ENCODE data around the gene ARL6IP6. TPM values are rescaled to one million over a fixed set of nuclear protein-coding genes. Genes with fewer than 3 reads are reported as not detected.

The ARL6IP6 gene
- total and polyA plus RNA-seq, 2 experiments from 2014 or later = 49.1 to 65.4 TPM

DNA sequence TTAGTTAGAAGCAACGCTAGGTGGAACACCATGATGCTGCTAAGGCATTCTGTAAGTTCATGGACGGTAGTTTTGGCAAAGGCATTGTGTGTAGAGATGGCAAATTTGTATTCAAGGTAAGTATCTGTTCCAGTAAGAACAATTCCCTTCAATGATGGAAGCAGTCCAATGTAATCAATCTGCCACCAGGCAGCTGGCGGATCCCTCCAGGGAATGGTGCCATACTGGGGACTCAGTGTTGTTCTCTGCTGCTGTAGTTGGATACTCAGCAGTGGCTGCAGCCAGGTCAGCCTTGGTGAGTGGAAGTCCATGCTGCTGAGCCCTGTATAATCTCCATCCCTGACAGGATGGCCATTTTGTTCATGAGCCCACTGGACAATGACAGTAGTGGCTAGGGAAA is 62.8 kb downstream of the ARL6IP6 start:
- ATAC-seq = no peak
- no peaks in the 10 kb centered on the region; the same call in 1 of the 2 replicates for H3K36me3 ChIP-seq (ENCODE audit: insufficient read depth)
- Mint-ChIP-seq H3K4me3 (no peak overlapping the region), H3K27ac (no peak overlapping the region), H3K27me3 (ENCODE audit: insufficient read depth, low read depth, poor library complexity) (no peaks in the 10 kb centered on the region), H3K36me3 (ENCODE audit: low read depth) (peaks cover 3% of the 10 kb centered on the region; the same call in 1 of the 3 replicates), H3K9me3 (peaks cover 14% of the 10 kb centered on the region), H3K4me1 (no peaks in the 10 kb centered on the region)
- DNase-seq (ENCODE audit: low spot score) = no peak
- no peak overlapping the region for H3K4me2 ChIP-seq
- no peaks in the 10 kb centered on the region for H3K4me1 ChIP-seq (ENCODE audit: insufficient read depth)
- no peaks in the 10 kb centered on the region for H4K20me1 ChIP-seq (replicated peaks; ENCODE audit: insufficient read depth)
- no peak overlapping the region for H2AFZ ChIP-seq
- no peaks in the 10 kb centered on the region for H3K9me2 ChIP-seq (ENCODE audit: insufficient read depth)
- no peak overlapping the region for H3K27ac ChIP-seq (ENCODE audit: low read depth)
- TF ChIP-seq, protein P1, sequence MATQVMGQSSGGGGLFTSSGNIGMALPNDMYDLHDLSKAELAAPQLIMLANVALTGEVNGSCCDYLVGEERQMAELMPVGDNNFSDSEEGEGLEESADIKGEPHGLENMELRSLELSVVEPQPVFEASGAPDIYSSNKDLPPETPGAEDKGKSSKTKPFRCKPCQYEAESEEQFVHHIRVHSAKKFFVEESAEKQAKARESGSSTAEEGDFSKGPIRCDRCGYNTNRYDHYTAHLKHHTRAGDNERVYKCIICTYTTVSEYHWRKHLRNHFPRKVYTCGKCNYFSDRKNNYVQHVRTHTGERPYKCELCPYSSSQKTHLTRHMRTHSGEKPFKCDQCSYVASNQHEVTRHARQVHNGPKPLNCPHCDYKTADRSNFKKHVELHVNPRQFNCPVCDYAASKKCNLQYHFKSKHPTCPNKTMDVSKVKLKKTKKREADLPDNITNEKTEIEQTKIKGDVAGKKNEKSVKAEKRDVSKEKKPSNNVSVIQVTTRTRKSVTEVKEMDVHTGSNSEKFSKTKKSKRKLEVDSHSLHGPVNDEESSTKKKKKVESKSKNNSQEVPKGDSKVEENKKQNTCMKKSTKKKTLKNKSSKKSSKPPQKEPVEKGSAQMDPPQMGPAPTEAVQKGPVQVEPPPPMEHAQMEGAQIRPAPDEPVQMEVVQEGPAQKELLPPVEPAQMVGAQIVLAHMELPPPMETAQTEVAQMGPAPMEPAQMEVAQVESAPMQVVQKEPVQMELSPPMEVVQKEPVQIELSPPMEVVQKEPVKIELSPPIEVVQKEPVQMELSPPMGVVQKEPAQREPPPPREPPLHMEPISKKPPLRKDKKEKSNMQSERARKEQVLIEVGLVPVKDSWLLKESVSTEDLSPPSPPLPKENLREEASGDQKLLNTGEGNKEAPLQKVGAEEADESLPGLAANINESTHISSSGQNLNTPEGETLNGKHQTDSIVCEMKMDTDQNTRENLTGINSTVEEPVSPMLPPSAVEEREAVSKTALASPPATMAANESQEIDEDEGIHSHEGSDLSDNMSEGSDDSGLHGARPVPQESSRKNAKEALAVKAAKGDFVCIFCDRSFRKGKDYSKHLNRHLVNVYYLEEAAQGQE (IDR thresholded peaks at IDR 0.05; ENCODE audit: unreplicated experiment) = no peak
- TF ChIP-seq, protein P2, sequence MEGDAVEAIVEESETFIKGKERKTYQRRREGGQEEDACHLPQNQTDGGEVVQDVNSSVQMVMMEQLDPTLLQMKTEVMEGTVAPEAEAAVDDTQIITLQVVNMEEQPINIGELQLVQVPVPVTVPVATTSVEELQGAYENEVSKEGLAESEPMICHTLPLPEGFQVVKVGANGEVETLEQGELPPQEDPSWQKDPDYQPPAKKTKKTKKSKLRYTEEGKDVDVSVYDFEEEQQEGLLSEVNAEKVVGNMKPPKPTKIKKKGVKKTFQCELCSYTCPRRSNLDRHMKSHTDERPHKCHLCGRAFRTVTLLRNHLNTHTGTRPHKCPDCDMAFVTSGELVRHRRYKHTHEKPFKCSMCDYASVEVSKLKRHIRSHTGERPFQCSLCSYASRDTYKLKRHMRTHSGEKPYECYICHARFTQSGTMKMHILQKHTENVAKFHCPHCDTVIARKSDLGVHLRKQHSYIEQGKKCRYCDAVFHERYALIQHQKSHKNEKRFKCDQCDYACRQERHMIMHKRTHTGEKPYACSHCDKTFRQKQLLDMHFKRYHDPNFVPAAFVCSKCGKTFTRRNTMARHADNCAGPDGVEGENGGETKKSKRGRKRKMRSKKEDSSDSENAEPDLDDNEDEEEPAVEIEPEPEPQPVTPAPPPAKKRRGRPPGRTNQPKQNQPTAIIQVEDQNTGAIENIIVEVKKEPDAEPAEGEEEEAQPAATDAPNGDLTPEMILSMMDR (conservative IDR thresholded peaks at IDR 0.05; ENCODE audit: low read depth in 2 of 2) = no peak
- TF ChIP-seq STAT1 (IDR thresholded peaks at IDR 0.05; ENCODE audit: unreplicated experiment) (no peak), CREB1 (CRISPR knock-in tag; IDR thresholded peaks at IDR 0.05; ENCODE audit: low read depth) (no peak), POLR2AphosphoS5 (IDR thresholded peaks at IDR 0.05; ENCODE audit: low read depth) (no peak), ZNF462 (CRISPR knock-in tag; IDR thresholded peaks at IDR 0.05) (no peak)
- H3F3A ChIP-seq (replicated peaks; ENCODE audit: low read depth) = no peaks in the 10 kb centered on the region
- no peaks in the 10 kb centered on the region for H3K27me3 ChIP-seq (ENCODE audit: insufficient read depth)
- no peak overlapping the region for H3K4me3 ChIP-seq
- no peaks in the 10 kb centered on the region for H3K79me2 ChIP-seq (replicated peaks; ENCODE audit: insufficient read depth)
